Measurements from ENCODE around the gene PSMB7.

PSMB7 gene

DNA sequence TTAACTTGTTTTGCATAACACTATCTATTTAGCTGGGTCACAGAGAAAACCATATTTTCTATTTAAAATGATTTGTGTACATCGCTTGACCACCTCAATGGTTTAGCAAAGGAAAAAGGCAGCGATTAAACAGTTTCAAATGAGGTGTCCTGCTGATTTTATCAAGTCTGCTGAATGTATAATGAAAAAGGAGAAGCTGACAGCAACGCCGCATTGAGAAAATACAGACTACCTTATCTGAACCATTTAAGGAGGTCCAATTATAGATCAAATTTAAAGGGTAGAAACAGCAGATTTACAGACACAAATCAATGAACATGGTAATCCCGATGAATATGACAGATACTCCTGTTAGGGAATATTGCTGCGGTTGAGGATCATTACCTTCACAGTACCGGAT lies 29.6 kb downstream of the PSMB7 start:
- TF ChIP-seq, protein P1, sequence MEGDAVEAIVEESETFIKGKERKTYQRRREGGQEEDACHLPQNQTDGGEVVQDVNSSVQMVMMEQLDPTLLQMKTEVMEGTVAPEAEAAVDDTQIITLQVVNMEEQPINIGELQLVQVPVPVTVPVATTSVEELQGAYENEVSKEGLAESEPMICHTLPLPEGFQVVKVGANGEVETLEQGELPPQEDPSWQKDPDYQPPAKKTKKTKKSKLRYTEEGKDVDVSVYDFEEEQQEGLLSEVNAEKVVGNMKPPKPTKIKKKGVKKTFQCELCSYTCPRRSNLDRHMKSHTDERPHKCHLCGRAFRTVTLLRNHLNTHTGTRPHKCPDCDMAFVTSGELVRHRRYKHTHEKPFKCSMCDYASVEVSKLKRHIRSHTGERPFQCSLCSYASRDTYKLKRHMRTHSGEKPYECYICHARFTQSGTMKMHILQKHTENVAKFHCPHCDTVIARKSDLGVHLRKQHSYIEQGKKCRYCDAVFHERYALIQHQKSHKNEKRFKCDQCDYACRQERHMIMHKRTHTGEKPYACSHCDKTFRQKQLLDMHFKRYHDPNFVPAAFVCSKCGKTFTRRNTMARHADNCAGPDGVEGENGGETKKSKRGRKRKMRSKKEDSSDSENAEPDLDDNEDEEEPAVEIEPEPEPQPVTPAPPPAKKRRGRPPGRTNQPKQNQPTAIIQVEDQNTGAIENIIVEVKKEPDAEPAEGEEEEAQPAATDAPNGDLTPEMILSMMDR (IDR thresholded peaks at IDR 0.05; ENCODE audit: low read depth, low read length, missing control alignments) = no peak
- DNase-seq (ENCODE audit: extremely low read depth, low read depth) = no peak
- H3K4me3 ChIP-seq (replicated peaks; ENCODE audit: low read depth, low read length) = no peak overlapping the region

DNA sequence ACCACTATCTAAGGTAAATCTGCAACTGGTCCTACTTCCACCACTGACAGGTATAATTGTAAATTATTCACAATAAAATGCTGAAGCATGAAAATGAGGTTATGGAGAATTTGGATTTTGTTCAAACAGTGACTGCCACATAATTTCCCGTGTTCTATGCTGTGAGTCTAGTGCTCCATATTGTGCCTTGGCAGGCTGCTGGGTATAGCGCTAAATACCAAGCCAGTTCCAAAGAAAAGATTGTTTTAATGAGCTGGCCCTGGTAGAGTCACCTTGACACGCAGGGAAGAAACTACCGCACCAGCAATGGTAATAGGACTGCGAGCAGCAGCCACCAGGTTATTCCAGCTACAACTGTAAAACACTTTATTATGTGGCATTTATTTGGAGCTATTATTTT lies 30.4 kb downstream of the PSMB7 start:
- DNase-seq (ENCODE audit: extremely low read depth, low read depth) = no peak
- TF ChIP-seq, protein P1 (IDR thresholded peaks at IDR 0.05; ENCODE audit: low read depth, low read length, missing control alignments) = no peak
- H3K4me3 ChIP-seq (replicated peaks; ENCODE audit: low read depth, low read length) = no peak overlapping the region

DNA sequence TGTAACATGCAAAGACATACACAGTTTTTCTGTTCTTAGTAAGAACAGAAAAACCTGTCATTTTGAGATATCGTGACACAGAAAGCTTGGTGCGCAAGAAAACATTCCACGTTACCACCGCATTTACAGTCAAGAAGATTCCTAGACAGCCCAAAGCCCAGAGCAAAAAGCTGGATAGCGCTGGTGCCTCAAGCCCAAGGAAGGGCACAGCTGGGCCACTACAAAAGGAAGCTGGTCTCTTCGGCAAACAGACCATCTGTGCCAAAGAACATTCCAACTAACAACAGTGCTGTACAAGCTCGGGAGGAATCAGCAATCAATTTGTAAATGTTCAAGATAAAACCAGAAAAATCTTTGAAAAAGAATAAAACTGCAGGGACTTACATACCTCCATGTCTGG lies 31.0 kb downstream of the PSMB7 start:
- TF ChIP-seq, protein P1 (IDR thresholded peaks at IDR 0.05; ENCODE audit: low read depth, low read length, missing control alignments) = no peak
- H3K4me3 ChIP-seq (replicated peaks; ENCODE audit: low read depth, low read length) = no peak overlapping the region
- DNase-seq (ENCODE audit: extremely low read depth, low read depth) = no peak

DNA sequence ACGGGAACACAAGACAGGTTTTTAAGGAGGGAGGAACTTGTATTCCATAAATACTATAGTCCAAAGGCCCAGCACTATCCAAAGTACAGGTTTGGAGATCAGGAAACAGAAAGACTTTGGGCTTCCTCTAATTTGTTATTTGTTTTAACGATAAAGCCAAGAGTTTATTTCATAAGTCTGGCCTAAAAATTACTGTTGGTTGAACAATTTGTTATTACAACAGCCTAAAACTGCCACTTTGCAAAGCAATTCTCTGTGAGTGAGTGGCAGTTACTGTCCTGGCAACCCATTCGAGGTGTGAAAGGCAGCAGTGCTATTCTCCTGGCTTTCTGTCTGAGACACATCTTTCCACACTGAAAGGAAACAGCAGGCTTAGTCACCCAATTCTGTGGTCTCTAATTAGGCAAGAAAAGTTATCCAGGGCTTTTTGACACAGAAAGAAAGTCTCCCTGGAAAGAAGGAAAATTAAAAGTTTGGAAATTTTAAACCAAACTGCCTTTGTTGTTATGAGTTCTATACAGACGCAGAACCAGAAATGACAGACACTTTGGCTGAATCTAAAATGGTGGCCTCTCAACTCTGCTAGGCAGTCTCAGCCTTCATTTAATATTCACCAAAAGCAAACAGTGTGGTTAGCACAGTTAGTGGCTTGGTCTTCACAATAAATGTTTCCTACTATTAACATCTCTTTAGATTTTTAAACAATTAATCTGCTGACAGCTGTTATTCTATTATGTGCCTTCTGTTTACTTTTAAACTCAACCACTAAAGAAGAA lies 33.9 kb downstream of the PSMB7 start:
- H3K4me3 ChIP-seq (replicated peaks; ENCODE audit: low read depth, low read length) = no peak overlapping the region
- no peak for DNase-seq (ENCODE audit: extremely low read depth, low read depth)
- TF ChIP-seq, protein P1 (IDR thresholded peaks at IDR 0.05; ENCODE audit: low read depth, low read length, missing control alignments) = no peak

DNA sequence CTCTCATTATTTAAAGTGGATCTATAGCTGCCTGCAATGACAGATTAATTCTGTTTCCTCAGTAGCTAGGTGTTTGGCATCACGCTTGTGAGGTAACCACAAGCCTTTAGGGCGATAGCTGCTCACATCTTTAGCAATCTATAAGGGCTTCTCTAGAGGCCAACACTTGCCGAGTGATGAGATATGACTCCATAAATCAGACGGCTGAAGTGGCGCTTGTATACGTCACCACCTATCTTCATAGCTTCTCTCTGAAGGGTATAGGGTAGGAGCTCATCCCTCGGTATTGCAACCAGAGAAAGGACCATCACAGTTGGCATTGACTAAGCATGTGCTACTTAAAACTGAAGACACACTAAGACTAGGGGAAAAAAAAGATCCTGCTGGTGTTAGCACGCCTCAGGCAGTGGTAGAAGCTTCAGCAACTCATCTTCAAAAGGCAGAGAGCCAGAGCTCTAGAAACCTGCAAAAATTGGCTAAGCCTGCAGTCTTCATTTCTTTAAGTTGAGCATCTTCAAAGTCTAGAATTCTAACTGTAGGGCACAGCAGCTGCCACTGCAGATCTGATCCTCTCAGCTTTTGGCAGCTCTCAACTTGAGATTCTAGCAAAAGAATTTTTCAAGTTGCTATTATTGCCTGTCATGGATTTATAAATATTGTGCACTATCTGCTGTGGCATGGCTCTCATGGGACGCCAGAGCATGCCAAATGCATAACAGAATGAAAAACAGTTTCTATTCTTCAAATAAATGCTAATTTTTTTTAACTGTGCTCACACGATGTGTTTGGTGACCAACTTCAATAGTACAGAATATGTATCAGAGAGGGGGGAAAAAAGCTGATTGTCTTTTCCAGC lies 37.5 kb downstream of the PSMB7 start:
- TF ChIP-seq, protein P1 (IDR thresholded peaks at IDR 0.05; ENCODE audit: low read depth, low read length, missing control alignments) = no peak
- no peak for DNase-seq (ENCODE audit: extremely low read depth, low read depth)

DNA sequence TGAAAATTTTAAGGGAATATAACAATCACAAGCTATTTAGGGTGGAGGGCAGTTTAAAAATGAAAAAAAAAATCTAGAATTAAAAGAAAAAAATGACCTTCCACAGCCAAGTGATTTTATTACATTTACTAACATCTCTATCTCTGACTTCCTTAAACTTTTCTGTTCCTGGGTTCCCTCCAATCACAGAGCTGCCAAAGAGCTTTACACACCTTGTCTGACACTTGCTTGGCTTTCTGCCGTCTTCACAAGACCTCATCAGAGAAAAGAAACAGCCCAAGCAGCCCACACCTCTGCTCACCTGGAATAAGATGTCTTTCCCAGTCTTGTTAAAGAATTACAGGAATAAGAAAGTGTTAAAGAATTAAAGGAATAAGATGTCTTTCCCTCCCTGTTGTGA lies 38.9 kb downstream of the PSMB7 start:
- TF ChIP-seq, protein P1 (IDR thresholded peaks at IDR 0.05; ENCODE audit: low read depth, low read length, missing control alignments) = no peak
- DNase-seq (ENCODE audit: extremely low read depth, low read depth) = no peak
- H3K4me3 ChIP-seq (replicated peaks; ENCODE audit: low read depth, low read length) = no peak overlapping the region

More for the DNA sequence above, 37.5 kb downstream of the PSMB7 start:
- H3K4me3 ChIP-seq (replicated peaks; ENCODE audit: low read depth, low read length) = no peak overlapping the region
